ENCODE data around the gene FLRT1. TPM values are rescaled to one million over a fixed set of nuclear protein-coding genes. Genes with fewer than 3 reads are reported as not detected.

The FLRT1 gene
- total RNA-seq, 2 experiments from 2014 or later = 0.05 to 0.23 TPM

DNA sequence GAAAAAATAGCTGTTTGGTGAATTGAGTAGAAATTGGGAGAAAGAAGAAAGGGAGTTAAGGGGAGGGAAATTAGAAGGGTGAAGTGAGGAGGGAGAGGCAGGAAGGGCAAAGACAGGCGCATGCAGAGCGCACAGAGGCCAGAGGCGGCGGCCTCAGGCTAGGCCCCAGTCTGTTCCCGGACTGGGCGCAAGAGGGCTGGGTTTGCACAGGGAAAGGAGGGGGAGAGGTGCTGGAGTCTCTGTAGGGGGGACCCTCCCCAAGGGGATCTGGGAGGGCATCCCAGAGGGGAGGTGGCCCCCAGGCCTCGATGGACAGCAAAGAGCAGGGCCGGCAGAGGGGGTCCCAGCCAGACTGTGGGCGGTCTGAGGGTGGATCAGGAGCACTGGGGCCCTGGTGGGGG is 1.3 kb upstream of the FLRT1 start:
- H3K9me3 Mint-ChIP-seq = no peaks in the 10 kb centered on the region
- CTCF ChIA-PET = interaction anchor here (1.0 to 1.6 kb wide), 2 partner anchors 111 to 197 kb away, joined by 3 read pairs; no protein-coding TSS in a partner anchor
- peaks cover 35% of the 10 kb centered on the region for H3K27me3 Mint-ChIP-seq
- H3K4me1 Mint-ChIP-seq = peaks cover 3% of the 10 kb centered on the region
- POLR2A ChIA-PET = interaction anchor here (1.1 kb wide), 1 partner anchor 11 kb away, joined by 3 read pairs; no protein-coding TSS in a partner anchor
- no peak for DNase-seq
- peaks cover 2% of the 10 kb centered on the region for H3K36me3 Mint-ChIP-seq (ENCODE audit: low read depth)
- no peak overlapping the region for H3K27ac Mint-ChIP-seq
- no peak overlapping the region for H3K4me3 Mint-ChIP-seq

DNA sequence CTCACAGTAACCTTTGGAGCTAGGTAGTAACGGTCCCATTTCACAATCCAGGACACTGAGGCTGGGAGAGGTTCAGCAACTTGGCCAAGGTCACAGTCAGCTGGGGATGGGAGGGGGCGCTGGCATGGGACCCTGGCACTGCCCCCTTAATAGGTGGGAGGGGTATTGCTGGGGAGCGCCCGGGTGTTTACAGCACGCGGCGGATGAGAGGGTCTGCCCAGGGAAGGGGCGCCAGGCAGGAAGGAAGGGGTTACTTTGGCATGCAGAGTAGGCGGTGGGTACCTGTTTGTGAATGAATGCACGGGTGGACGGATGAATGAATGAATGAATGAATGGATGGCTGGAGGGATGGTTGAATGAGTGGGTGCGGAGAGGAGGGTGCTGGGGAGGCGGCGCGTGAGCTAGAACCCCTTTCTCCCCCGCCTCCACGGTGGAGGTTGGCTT is 628 bp upstream of the FLRT1 start:
- POLR2A ChIA-PET = interaction anchor here (1.1 kb wide), 1 partner anchor 12 kb away, joined by 3 read pairs; no protein-coding TSS in a partner anchor
- Mint-ChIP-seq H3K9me3 (no peaks in the 10 kb centered on the region), H3K4me1 (peaks cover 3% of the 10 kb centered on the region), H3K36me3 (ENCODE audit: low read depth) (peaks cover 2% of the 10 kb centered on the region), H3K27me3 (peaks cover 33% of the 10 kb centered on the region), H3K27ac (no peak overlapping the region), H3K4me3 (no peak overlapping the region)
- no peak for DNase-seq
- CTCF ChIA-PET = no interaction called here

DNA sequence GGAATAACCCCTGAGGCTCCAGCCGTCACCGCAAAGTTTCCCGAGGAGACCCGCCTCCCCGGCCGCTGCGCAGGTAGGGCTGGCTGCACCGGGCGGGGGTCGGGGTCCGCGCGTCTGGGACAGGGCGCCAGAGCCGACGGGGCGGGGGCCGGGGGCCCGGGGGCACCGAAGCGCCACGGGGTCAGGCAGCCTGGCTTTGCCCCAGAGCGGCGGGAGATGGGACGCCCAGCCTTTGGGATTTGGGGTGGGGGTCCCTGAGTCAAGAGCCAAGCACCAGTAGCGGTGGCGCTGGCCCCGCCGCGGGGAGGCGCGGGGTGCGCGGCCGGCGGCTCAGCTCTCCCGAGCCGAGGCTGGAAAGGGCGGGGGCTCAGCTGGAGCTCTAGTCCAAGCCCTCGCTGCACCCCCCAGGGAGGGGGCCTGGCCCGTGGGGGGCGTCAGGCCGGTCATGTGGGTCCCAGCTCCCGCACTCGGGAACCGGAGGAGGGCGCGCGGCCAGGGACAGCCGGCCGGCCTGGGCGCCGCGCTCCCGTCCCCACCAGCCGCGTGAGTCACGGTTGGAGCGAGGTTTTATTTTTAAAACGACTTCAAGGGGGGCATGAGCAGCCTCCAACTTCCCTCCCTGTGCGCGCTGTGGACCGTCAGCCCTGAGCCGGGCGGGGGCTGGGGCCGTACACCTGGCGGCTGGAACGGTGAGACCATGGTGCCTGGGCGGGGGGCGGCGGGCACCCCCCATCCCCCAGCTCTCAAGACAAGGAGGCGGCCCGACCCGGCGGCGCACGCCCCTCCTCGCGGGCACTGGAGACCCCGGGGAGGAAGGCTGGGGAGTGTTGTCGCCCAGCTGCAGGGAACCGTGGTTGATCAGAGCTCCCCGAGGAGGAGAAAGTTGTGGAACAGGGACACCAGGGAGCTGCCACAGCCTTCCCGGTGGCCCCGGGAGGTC is 626 bp downstream of the FLRT1 start:
- ChIA-PET CTCF (no interaction called here), POLR2A (interaction anchor here (0.6 kb wide), 1 partner anchor 1570 kb away, joined by 3 read pairs; no protein-coding TSS in a partner anchor)
- peaks cover 33% of the 10 kb centered on the region for H3K27me3 Mint-ChIP-seq
- H3K4me1 Mint-ChIP-seq = peaks cover 3% of the 10 kb centered on the region
- peaks cover 2% of the 10 kb centered on the region for H3K36me3 Mint-ChIP-seq (ENCODE audit: low read depth)
- DNase-seq = no peak
- no peaks in the 10 kb centered on the region for H3K9me3 Mint-ChIP-seq
- no peak overlapping the region for H3K27ac Mint-ChIP-seq
- no peak overlapping the region for H3K4me3 Mint-ChIP-seq

DNA sequence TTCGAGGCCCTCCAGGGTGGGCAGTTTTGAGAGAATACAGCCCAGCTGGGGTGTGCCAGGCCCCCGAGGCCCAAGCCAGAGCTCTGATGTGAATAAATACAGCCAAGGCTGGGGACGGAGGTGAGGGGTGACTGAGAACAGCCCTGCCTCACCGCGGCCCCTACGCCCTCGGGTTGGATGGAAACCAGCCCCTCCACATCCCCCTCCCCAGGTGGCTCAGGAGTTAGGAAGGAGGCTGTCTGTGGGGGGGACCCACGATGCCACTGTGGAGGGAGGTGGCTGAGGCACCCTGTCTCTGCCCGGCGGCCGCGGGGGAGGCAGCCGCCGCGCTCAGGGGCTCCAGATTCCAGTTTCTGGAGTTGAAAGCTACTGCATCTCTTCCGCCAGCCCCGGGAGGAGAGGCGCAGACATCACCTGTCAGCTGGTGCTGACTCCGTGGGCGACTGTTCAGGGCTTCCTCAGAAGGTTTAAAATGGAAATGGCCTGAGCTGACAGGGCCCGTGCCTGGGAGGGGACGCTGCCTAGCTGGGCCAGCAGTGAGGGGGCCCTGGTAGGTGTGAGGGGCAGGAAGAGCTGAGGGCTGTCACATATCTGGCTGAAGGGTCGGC is 1.4 kb downstream of the FLRT1 start:
- DNase-seq = no peak
- Mint-ChIP-seq H3K36me3 (ENCODE audit: low read depth) (peaks cover 2% of the 10 kb centered on the region), H3K9me3 (no peaks in the 10 kb centered on the region), H3K4me3 (no peak overlapping the region), H3K4me1 (peaks cover 3% of the 10 kb centered on the region), H3K27ac (no peak overlapping the region), H3K27me3 (peaks cover 33% of the 10 kb centered on the region)
- ChIA-PET CTCF (no interaction called here), POLR2A (interaction anchor here (0.6 kb wide), 1 partner anchor 1570 kb away, joined by 3 read pairs; no protein-coding TSS in a partner anchor)

DNA sequence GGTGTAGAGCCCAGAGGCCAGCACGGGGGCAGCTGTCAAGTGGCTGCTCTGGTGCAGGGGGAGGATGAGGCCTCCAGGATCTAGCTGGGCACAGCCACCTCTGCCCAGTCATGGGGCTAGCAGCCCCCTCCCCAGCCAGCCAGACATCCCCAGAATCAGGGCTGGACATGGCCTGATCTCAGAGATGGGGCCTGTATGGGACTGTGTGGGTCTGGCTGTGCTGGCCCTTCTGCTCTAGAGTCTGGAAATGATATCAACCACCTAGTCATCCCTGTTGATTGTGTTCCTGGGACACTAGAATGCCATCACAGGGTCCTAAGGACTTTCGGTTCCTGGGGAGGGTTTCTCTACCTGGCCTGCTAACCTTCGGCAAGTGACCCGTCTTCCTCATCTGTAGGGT is 2.8 kb downstream of the FLRT1 start:
- peaks cover 3% of the 10 kb centered on the region for H3K4me1 Mint-ChIP-seq
- H3K9me3 Mint-ChIP-seq = no peaks in the 10 kb centered on the region
- ChIA-PET POLR2A (no interaction called here), CTCF (no interaction called here)
- no peak for DNase-seq
- peaks cover 29% of the 10 kb centered on the region for H3K27me3 Mint-ChIP-seq
- H3K27ac Mint-ChIP-seq = no peak overlapping the region
- H3K4me3 Mint-ChIP-seq = no peak overlapping the region
- H3K36me3 Mint-ChIP-seq (ENCODE audit: low read depth) = peaks cover 2% of the 10 kb centered on the region

DNA sequence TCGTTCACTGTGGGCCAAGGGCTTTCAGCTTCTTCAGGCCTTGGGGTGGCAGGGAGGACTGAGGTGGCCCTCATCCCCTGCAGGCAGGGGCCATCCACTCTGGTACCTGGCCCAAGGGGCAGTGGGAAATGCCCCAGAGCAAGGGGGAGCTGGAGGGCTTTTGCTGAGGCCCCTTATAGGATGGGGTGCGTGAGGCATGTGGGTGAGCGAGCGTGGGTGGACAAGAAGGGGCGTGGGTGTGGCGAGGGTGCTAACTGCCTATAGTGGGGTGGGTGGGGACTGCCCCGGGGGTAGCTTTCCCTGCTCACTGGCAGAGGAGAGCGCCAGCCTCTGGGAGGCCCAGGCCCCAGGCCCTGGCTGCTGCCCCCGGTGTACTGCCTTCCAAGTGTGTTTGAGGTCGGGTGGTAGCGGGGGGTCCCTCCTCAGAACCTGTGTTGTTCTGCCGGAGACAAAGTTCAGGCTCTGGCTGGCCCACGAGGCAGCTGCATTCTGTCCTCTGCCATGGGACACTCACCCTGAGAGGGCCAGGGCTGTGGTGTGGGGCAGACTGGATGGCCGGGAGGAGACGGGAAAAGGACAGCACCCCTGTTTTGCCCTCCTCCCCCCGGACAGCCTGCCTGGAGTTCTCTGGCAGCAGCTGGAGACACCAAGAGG is 3.4 kb downstream of the FLRT1 start:
- Mint-ChIP-seq H3K36me3 (ENCODE audit: low read depth) (peaks cover 2% of the 10 kb centered on the region), H3K9me3 (no peaks in the 10 kb centered on the region), H3K27me3 (peaks cover 25% of the 10 kb centered on the region), H3K4me1 (peaks cover 3% of the 10 kb centered on the region), H3K27ac (no peak overlapping the region), H3K4me3 (no peak overlapping the region)
- ChIA-PET CTCF (no interaction called here), POLR2A (no interaction called here)
- DNase-seq = no peak

DNA sequence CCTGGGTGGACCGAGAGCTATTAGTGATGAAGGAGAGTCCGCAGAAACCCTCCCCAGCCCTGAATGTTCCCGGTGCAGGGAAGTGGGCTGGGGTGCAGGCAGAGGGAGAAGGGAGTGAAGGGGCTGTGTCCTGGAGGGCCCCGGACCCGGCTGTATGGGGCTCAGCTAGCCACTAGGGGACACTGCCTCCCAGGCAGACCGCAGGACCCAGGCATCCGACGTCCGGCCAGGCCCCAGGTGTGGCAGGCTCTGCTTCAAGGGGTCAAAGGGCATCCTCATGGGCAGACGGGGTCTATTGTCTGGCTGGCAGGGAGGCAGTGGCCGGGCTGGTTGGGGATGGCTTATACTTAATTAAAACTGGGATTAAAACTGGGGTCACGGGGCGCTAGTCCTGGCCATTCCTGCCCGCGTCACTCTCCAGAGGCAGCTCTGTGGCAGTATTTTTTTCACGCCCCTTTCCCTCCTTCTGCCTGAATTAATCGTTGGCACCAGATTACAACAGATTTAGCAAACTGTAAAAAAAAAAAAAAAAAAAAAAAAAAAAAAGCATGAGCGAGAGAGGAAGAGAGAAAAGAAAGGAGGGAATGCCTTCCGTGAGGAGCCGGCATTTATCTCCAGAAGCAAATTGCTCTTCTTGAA is 5.1 kb downstream of the FLRT1 start:
- POLR2A ChIA-PET = no interaction called here

DNA sequence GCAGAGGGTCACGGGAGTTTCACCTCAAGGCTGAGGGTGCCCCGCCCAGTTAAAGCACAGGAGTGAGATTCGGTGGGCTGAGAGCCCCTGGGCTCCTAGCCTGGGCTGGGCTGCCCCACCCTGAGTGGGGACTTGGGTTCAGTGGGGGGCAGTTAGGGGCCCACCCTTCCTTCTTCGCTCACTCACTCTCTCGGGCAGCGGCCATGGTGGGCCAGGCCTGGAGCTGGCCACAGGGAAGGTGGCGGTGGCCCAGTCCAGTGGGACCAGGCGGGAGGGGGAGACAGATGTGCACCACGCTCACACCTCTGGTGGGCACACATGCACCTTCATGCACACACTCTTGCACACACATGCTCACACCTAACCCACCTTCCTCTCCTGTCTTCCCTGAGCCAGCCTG is 6.1 kb downstream of the FLRT1 start:
- no peak overlapping the region for H3K4me3 Mint-ChIP-seq
- no peaks in the 10 kb centered on the region for H3K4me1 Mint-ChIP-seq
- CTCF ChIA-PET = no interaction called here
- H3K27me3 Mint-ChIP-seq = peaks cover 11% of the 10 kb centered on the region
- H3K36me3 Mint-ChIP-seq (ENCODE audit: low read depth) = no peaks in the 10 kb centered on the region
- POLR2A ChIA-PET = no interaction called here
- no peak for DNase-seq
- no peak overlapping the region for H3K27ac Mint-ChIP-seq
- H3K9me3 Mint-ChIP-seq = no peaks in the 10 kb centered on the region

More for the DNA sequence above, 5.1 kb downstream of the FLRT1 start:
- H3K27me3 Mint-ChIP-seq = peaks cover 13% of the 10 kb centered on the region
- H3K9me3 Mint-ChIP-seq = no peaks in the 10 kb centered on the region
- CTCF ChIA-PET = interaction anchor here (1.3 kb wide), 1 partner anchor 45 kb away, joined by 3 read pairs; no protein-coding TSS in a partner anchor
- H3K4me1 Mint-ChIP-seq = no peaks in the 10 kb centered on the region
- no peak for DNase-seq
- H3K27ac Mint-ChIP-seq = no peak overlapping the region
- no peak overlapping the region for H3K4me3 Mint-ChIP-seq
- H3K36me3 Mint-ChIP-seq (ENCODE audit: low read depth) = no peaks in the 10 kb centered on the region

DNA sequence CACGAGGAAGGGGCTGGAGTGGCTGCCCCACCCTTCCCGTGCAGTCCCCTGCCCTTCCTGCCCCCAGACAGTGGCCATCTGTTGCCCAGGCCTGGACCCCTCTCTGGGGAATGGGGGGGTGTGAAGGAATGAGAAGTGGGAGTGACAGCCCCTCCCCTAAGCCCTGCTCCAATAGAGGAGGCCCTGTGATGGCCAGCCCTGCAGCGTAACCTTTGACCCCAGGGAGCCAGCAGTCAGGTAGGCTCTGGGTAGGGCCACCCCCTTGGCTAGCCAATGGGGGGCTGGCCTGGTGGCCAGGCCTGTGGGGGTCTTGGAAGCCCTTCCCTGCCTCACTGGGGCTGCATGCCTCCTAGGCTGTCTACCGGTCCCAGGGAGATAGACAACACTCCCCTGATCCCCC is 6.6 kb downstream of the FLRT1 start:
- Mint-ChIP-seq H3K4me1 (no peaks in the 10 kb centered on the region), H3K36me3 (ENCODE audit: low read depth) (no peaks in the 10 kb centered on the region), H3K27me3 (peaks cover 7% of the 10 kb centered on the region), H3K4me3 (no peak overlapping the region), H3K27ac (no peak overlapping the region), H3K9me3 (no peaks in the 10 kb centered on the region)
- POLR2A ChIA-PET = no interaction called here
- DNase-seq = no peak
- CTCF ChIA-PET = no interaction called here

DNA sequence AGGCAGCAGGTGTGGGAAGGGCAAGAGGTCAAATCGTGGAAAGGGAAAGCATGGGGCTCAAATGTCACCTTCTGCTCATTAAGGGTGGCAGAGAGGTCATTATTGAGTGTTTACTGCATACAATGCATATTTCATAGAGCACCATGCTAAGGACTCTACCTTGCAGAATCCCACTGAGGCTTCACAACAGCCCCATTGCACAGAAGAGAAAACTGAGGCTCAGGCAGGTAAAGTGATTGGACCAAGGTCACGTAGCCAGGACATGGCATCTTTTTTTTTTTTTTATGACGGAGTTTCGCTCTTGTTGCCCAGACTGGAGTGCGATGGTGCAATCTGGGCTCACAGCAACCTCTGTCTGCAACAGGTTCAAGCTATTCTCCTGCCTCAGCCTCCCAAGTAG is 7.8 kb downstream of the FLRT1 start:
- Mint-ChIP-seq H3K27me3 (no peaks in the 10 kb centered on the region), H3K4me3 (no peak overlapping the region), H3K4me1 (no peaks in the 10 kb centered on the region), H3K9me3 (no peaks in the 10 kb centered on the region), H3K36me3 (ENCODE audit: low read depth) (no peaks in the 10 kb centered on the region), H3K27ac (no peak overlapping the region)
- DNase-seq = no peak
- CTCF ChIA-PET = no interaction called here
- POLR2A ChIA-PET = no interaction called here

DNA sequence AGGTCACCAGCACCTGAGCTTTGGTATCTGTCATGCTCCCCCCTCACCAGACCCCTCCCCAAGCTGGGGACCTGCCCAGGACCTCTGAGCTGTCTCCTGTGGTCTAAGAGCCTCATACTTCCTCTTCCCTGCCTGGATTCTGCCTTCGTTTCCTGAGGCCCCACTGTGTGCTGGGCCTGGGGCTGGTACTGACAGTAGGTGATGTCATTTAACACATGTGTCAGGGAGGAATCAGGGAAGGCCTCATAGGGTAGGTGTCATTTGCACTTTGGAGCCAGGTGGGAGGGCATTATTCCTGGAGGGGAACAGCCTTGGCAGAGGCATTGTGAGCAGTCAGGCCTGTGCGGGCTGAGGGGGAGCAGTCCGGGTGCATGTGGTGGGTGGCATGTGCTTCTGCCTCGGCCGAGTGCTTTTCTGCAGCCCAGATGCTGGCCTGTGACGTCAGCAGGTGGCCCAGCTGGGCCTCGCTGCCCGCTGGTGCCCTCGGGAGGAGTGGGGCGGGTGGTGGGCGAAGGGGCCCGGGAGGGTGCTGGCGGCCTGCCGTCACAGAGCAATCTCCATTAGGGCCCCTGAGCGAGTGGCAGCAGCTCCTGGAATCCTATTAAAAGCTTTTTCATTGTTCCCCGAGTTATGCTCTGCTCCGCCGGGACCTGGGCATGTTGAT is 9.1 kb downstream of the FLRT1 start:
- CTCF ChIA-PET = interaction anchor here (0.6 kb wide), 1 partner anchor 209 kb away, joined by 3 read pairs; no protein-coding TSS in a partner anchor
- H3K27me3 Mint-ChIP-seq = no peaks in the 10 kb centered on the region
- no peaks in the 10 kb centered on the region for H3K36me3 Mint-ChIP-seq (ENCODE audit: low read depth)
- no peaks in the 10 kb centered on the region for H3K9me3 Mint-ChIP-seq
- H3K27ac Mint-ChIP-seq = no peak overlapping the region
- H3K4me3 Mint-ChIP-seq = no peak overlapping the region
- no peaks in the 10 kb centered on the region for H3K4me1 Mint-ChIP-seq
- DNase-seq = no peak
- POLR2A ChIA-PET = no interaction called here

DNA sequence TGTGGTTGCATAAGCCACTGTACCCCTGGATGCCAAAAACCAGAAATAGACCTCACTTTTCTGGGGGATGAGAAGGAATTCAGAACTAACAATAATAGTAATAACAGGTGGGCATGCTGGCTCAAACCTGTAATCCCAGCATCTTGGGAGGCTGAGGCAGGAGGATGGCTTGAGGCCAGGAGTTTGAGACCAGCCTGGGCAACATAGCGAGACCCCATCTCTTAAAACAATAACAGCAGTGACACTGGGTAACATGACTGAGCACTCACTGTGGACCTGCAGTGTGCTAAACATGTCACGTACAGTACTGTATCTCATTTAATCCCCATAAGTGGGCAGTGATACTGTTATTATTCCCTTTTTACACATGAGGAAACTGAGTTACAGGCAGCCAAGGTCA is 10.0 kb downstream of the FLRT1 start:
- no peak overlapping the region for H3K27ac Mint-ChIP-seq
- no peaks in the 10 kb centered on the region for H3K4me1 Mint-ChIP-seq
- DNase-seq = no peak
- H3K9me3 Mint-ChIP-seq = no peaks in the 10 kb centered on the region
- no peaks in the 10 kb centered on the region for H3K27me3 Mint-ChIP-seq
- no peak overlapping the region for H3K4me3 Mint-ChIP-seq
- ChIA-PET POLR2A (no interaction called here), CTCF (no interaction called here)
- H3K36me3 Mint-ChIP-seq (ENCODE audit: low read depth) = no peaks in the 10 kb centered on the region

Data from activated CD4-positive, alpha-beta memory T cell treated with anti-CD3 and anti-CD28 coated beads, Interleukin-2, amount 10 ng/mL, durations not matched to agents 7 days and 5 days (primary cell).